ENCODE results near the gene SEM1.
"Not testable (repeated sequence)": the region's sequence is repeated elsewhere in the genome, so short reads cannot be mapped to it uniquely, and the experiment has no call there.

SEM1 gene

GRCh38 chr7:96698449-96698848 is 11.2 kb downstream of the SEM1 start:
- H2AFZ ChIP-seq (ENCODE audit: insufficient read depth, low read length, poor library complexity); H4K91ac ChIP-seq (ENCODE audit: low read depth, low read length); H3K4me1 ChIP-seq (ENCODE audit: control insufficient read depth in 1 of 2, insufficient read depth in 2 of 2, low read length in 2 of 2); H2BK5ac ChIP-seq (ENCODE audit: low read depth, low read length, poor library complexity); H2BK12ac ChIP-seq (ENCODE audit: low read length); H3K79me1 ChIP-seq (ENCODE audit: low read length); H3K14ac ChIP-seq (ENCODE audit: low read length); H3K9me3 ChIP-seq (ENCODE audit: insufficient read depth, low read depth, low read length); H3K18ac ChIP-seq (ENCODE audit: low read length); H3K4ac ChIP-seq (ENCODE audit: low read depth, low read length); H3K9ac ChIP-seq (ENCODE audit: low read length); H2BK120ac ChIP-seq (ENCODE audit: insufficient read depth, low read length, poor library complexity); H3K36me3 ChIP-seq (ENCODE audit: control insufficient read depth in 1 of 2, insufficient read depth in 2 of 2, low read length in 2 of 2); H2AK5ac ChIP-seq (ENCODE audit: low read length); H3K4me2 ChIP-seq (ENCODE audit: low read length); H3K79me2 ChIP-seq (ENCODE audit: control insufficient read depth, insufficient read depth, low read length, poor library complexity); H3K23ac ChIP-seq (ENCODE audit: low read length); H3K27ac ChIP-seq (ENCODE audit: low read depth, low read length); H3K4me3 ChIP-seq (ENCODE audit: low read depth, low read length); H4K12ac ChIP-seq (ENCODE audit: low read depth, low read length); H3K27me3 ChIP-seq (ENCODE audit: insufficient read depth, low read length); DNase-seq; H4K8ac ChIP-seq (ENCODE audit: low read depth, low read length): not testable (repeated sequence)
- no CpG with 5 or more reads among the region's 7 CpGs for WGBS (ENCODE audit: extremely low coverage, insufficient coverage, insufficient read length)

- no peak overlapping the region for H2BK120ac ChIP-seq (ENCODE audit: insufficient read depth, low read length, poor library complexity)
- H4K91ac ChIP-seq (ENCODE audit: low read depth, low read length): no peak overlapping the region
- no peaks in the 10 kb centered on the region for H3K27me3 ChIP-seq (ENCODE audit: insufficient read depth, low read length)
- no peak overlapping the region for H3K14ac ChIP-seq (ENCODE audit: low read length)
- no peaks in the 10 kb centered on the region for H3K79me1 ChIP-seq (ENCODE audit: low read length)
- H3K23ac ChIP-seq (ENCODE audit: low read length): no peak overlapping the region
- no peak overlapping the region for H3K27ac ChIP-seq (ENCODE audit: low read depth, low read length)
- no peak overlapping the region for H3K4ac ChIP-seq (ENCODE audit: low read depth, low read length)
- H4K12ac ChIP-seq (ENCODE audit: low read depth, low read length): no peak overlapping the region
- no peak overlapping the region for H2BK12ac ChIP-seq (ENCODE audit: low read length)
- peaks cover 2% of the 10 kb centered on the region for H3K79me2 ChIP-seq (ENCODE audit: control insufficient read depth, insufficient read depth, low read length, poor library complexity)
- no peak for DNase-seq
- no peak overlapping the region for H2AK5ac ChIP-seq (ENCODE audit: low read length)
- no peak overlapping the region for H2BK5ac ChIP-seq (ENCODE audit: low read depth, low read length, poor library complexity)
- no peaks in the 10 kb centered on the region for H3K4me1 ChIP-seq (ENCODE audit: control insufficient read depth in 1 of 2, insufficient read depth in 2 of 2, low read length in 2 of 2)
- H3K9ac ChIP-seq (ENCODE audit: low read length): no peak overlapping the region
- H3K9me3 ChIP-seq (ENCODE audit: insufficient read depth, low read depth, low read length): no peaks in the 10 kb centered on the region
- H3K4me2 ChIP-seq (ENCODE audit: low read length): no peak overlapping the region
- no peak overlapping the region for H3K4me3 ChIP-seq (ENCODE audit: low read depth, low read length)
- no peaks in the 10 kb centered on the region for H3K36me3 ChIP-seq (ENCODE audit: control insufficient read depth in 1 of 2, insufficient read depth in 2 of 2, low read length in 2 of 2)
- H4K8ac ChIP-seq (ENCODE audit: low read depth, low read length): no peak overlapping the region
- no peak overlapping the region for H2AFZ ChIP-seq (ENCODE audit: insufficient read depth, low read length, poor library complexity)
- WGBS (ENCODE audit: extremely low coverage, insufficient coverage, insufficient read length): no CpG with 5 or more reads among the region's 3 CpGs
- H3K18ac ChIP-seq (ENCODE audit: low read length): no peak overlapping the region
Observed at GRCh38 chr7:96697822-96698221, 11.8 kb downstream of the SEM1 start.

- Histone ChIP-seq H3K9ac (ENCODE audit: low read length) (no peak overlapping the region), H3K14ac (ENCODE audit: low read length) (no peak overlapping the region), H2BK12ac (ENCODE audit: low read length) (no peak overlapping the region), H3K79me1 (ENCODE audit: low read length) (no peaks in the 10 kb centered on the region), H2BK120ac (ENCODE audit: insufficient read depth, low read length, poor library complexity) (no peak overlapping the region), H3K23ac (ENCODE audit: low read length) (no peak overlapping the region), H2BK5ac (ENCODE audit: low read depth, low read length, poor library complexity) (no peak overlapping the region), H3K4me1 (ENCODE audit: control insufficient read depth in 1 of 2, insufficient read depth in 2 of 2, low read length in 2 of 2) (no peaks in the 10 kb centered on the region), H3K18ac (ENCODE audit: low read length) (no peak overlapping the region), H4K8ac (ENCODE audit: low read depth, low read length) (no peak overlapping the region), H3K79me2 (ENCODE audit: control insufficient read depth, insufficient read depth, low read length, poor library complexity) (no peaks in the 10 kb centered on the region), H2AFZ (ENCODE audit: insufficient read depth, low read length, poor library complexity) (no peak overlapping the region), H3K4me2 (ENCODE audit: low read length) (no peak overlapping the region), H2AK5ac (ENCODE audit: low read length) (no peak overlapping the region), H3K27me3 (ENCODE audit: insufficient read depth, low read length) (no peaks in the 10 kb centered on the region), H3K27ac (ENCODE audit: low read depth, low read length) (no peak overlapping the region), H3K9me3 (ENCODE audit: insufficient read depth, low read depth, low read length) (no peaks in the 10 kb centered on the region), H4K12ac (ENCODE audit: low read depth, low read length) (no peak overlapping the region), H3K4ac (ENCODE audit: low read depth, low read length) (no peak overlapping the region), H4K91ac (ENCODE audit: low read depth, low read length) (no peak overlapping the region), H3K36me3 (ENCODE audit: control insufficient read depth in 1 of 2, insufficient read depth in 2 of 2, low read length in 2 of 2) (no peaks in the 10 kb centered on the region), H3K4me3 (ENCODE audit: low read depth, low read length) (no peak overlapping the region)
- no CpG with 5 or more reads among the region's 1 CpG for WGBS (ENCODE audit: extremely low coverage, insufficient coverage, insufficient read length)
- no peak for DNase-seq
Observed at GRCh38 chr7:96695581-96695980, 14.1 kb downstream of the SEM1 start.

- WGBS (ENCODE audit: extremely low coverage, insufficient coverage, insufficient read length): no CpG with 5 or more reads among the region's 4 CpGs
- Histone ChIP-seq H3K79me2 (ENCODE audit: control insufficient read depth, insufficient read depth, low read length, poor library complexity) (no peaks in the 10 kb centered on the region), H3K9me3 (ENCODE audit: insufficient read depth, low read depth, low read length) (no peaks in the 10 kb centered on the region), H2AK5ac (ENCODE audit: low read length) (no peak overlapping the region), H2BK120ac (ENCODE audit: insufficient read depth, low read length, poor library complexity) (no peak overlapping the region), H2BK5ac (ENCODE audit: low read depth, low read length, poor library complexity) (no peak overlapping the region), H3K18ac (ENCODE audit: low read length) (no peak overlapping the region), H3K14ac (ENCODE audit: low read length) (no peak overlapping the region), H3K27me3 (ENCODE audit: insufficient read depth, low read length) (no peaks in the 10 kb centered on the region), H4K8ac (ENCODE audit: low read depth, low read length) (no peak overlapping the region), H3K27ac (ENCODE audit: low read depth, low read length) (no peak overlapping the region), H3K36me3 (ENCODE audit: control insufficient read depth in 1 of 2, insufficient read depth in 2 of 2, low read length in 2 of 2) (no peaks in the 10 kb centered on the region), H3K4me3 (ENCODE audit: low read depth, low read length) (no peak overlapping the region), H3K79me1 (ENCODE audit: low read length) (no peaks in the 10 kb centered on the region), H2AFZ (ENCODE audit: insufficient read depth, low read length, poor library complexity) (no peak overlapping the region), H3K9ac (ENCODE audit: low read length) (no peak overlapping the region), H3K4me1 (ENCODE audit: control insufficient read depth in 1 of 2, insufficient read depth in 2 of 2, low read length in 2 of 2) (no peaks in the 10 kb centered on the region), H2BK12ac (ENCODE audit: low read length) (no peak overlapping the region), H3K4ac (ENCODE audit: low read depth, low read length) (no peak overlapping the region), H3K23ac (ENCODE audit: low read length) (no peak overlapping the region), H4K91ac (ENCODE audit: low read depth, low read length) (no peak overlapping the region), H4K12ac (ENCODE audit: low read depth, low read length) (no peak overlapping the region), H3K4me2 (ENCODE audit: low read length) (no peak overlapping the region)
- DNase-seq: no peak
Observed at GRCh38 chr7:96694082-96694481, 15.6 kb downstream of the SEM1 start.
